ENCODE data around the gene NAB2. TPM values are rescaled to one million over a fixed set of nuclear protein-coding genes. Genes with fewer than 3 reads are reported as not detected.

NAB2 gene
- total and polyA plus RNA-seq, 2 donors (not counting 3 experiments of a cell fraction or from before 2014, with no cell fraction given), result 14.6 to 15.9 TPM

GRCh38 chr12:57097554-57097835 is 8.6 kb downstream of the NAB2 start:
- H3K36me3 ChIP-seq (ENCODE audit: control insufficient read depth in 2 of 2, extremely low read depth in 1 of 2, insufficient read depth in 2 of 2, low read length in 2 of 2), result peaks cover 4 to 43% of the 10 kb centered on the region in 2 experiments

GRCh38 chr12:57098546-57098945 is 9.6 kb downstream of the NAB2 start:
- dilution Hi-C loops (cut with MboI; ENCODE audit: extremely low pct_ligation_motif_present, low sequenced_read_pairs), result no loop called here
- intact Hi-C loops (cut with micrococcal nuclease), result no loop called here

More at GRCh38 chr12:57097554-57097835, 8.6 kb downstream of the NAB2 start:
- FAIRE-seq (no peak), DNase-seq (ENCODE audit: low read depth, low spot score) (no peak)
- Histone ChIP-seq H4K20me1 (replicated peaks; ENCODE audit: control insufficient read depth, extremely low read depth, insufficient read depth, low read length) (no peaks in the 10 kb centered on the region), H2AFZ (ENCODE audit: low read depth, low read length) (no peak overlapping the region), H3K27me3 (ENCODE audit: control insufficient read depth in 2 of 2, insufficient read depth in 2 of 2, low read length in 2 of 2) (no peaks in the 10 kb centered on the region), H3K9me3 (replicated peaks; ENCODE audit: control insufficient read depth, insufficient read depth, low read length) (no peaks in the 10 kb centered on the region), H3K4me3 (replicated peaks in 1 of 3; ENCODE audit: insufficient read depth in 1 of 3, low read depth in 1 of 3, low read length in 3 of 3) (no peak overlapping the region), H3K4me2 (ENCODE audit: insufficient read depth, low read length) (no peak overlapping the region), H3K27ac (ENCODE audit: insufficient read depth, low read depth, low read length) (no peak overlapping the region), H3K79me2 (ENCODE audit: control insufficient read depth, insufficient read depth, low read length) (no peaks in the 10 kb centered on the region), H3K4me1 (ENCODE audit: control insufficient read depth, extremely low read depth, insufficient read depth, low read length) (peaks cover 8% of the 10 kb centered on the region), H3K9ac (replicated peaks; ENCODE audit: extremely low read depth, insufficient read depth, low read length) (no peak overlapping the region), H3K9me1 (replicated peaks; ENCODE audit: control insufficient read depth, extremely low read depth, insufficient read depth, low read length) (no peaks in the 10 kb centered on the region)
- dilution Hi-C loops (cut with MboI; ENCODE audit: extremely low pct_ligation_motif_present, low sequenced_read_pairs), result no loop called here
- no TSS peak for BruUV-seq (replicated peaks)
- ChIA-PET CTCF (interaction anchor here (1.5 to 14.4 kb wide), 3 partner anchors 14 to 30 kb away, joined by 3 to 158 read pairs (median 15); partner anchors contain the start of genes LRP1 and STAT6), POLR2A (interaction anchor here (2.2 kb wide), 1 partner anchor 14 kb away, joined by 9 read pairs; the partner anchor contains the start of gene STAT6)
- TF ChIP-seq JUN (IDR thresholded peaks at IDR 0.05; ENCODE audit: borderline replicate concordance, insufficient read depth, insufficient read length, low read depth), result no peak
- TF ChIP-seq FOS (IDR thresholded peaks at IDR 0.05; ENCODE audit: borderline replicate concordance, insufficient read depth, low read length), result no peak
- no peak for TF ChIP-seq MAX (IDR thresholded peaks at IDR 0.05; ENCODE audit: insufficient read depth, insufficient read length)
- no peak for TF ChIP-seq POLR2AphosphoS5 (IDR thresholded peaks at IDR 0.05; ENCODE audit: insufficient read depth, low read depth, low read length)
- no peak for TF ChIP-seq MYC (IDR thresholded peaks at IDR 0.05; ENCODE audit: low read depth, low read length)
- TF ChIP-seq POLR2A (IDR thresholded peaks at IDR 0.05; ENCODE audit: low read depth, low read length), result no peak
- TF ChIP-seq GATA2 (IDR thresholded peaks at IDR 0.05; ENCODE audit: insufficient read depth, insufficient read length, low read depth, low read length), result no peak
- intact Hi-C loops (cut with micrococcal nuclease), result no loop called here

More at GRCh38 chr12:57098546-57098945, 9.6 kb downstream of the NAB2 start:
- no TSS peak for BruUV-seq (replicated peaks)
- POLR2A ChIA-PET, result interaction anchor here (2.2 kb wide), 1 partner anchor 13 kb away, joined by 9 read pairs; the partner anchor contains the start of gene STAT6
- Histone ChIP-seq H3K9me3 (replicated peaks; ENCODE audit: control insufficient read depth, insufficient read depth, low read length) (no peaks in the 10 kb centered on the region), H3K9me1 (replicated peaks; ENCODE audit: control insufficient read depth, extremely low read depth, insufficient read depth, low read length) (no peaks in the 10 kb centered on the region), H2AFZ (ENCODE audit: low read depth, low read length) (no peak overlapping the region), H3K27ac (ENCODE audit: insufficient read depth, low read depth, low read length) (no peak overlapping the region), H3K79me2 (ENCODE audit: control insufficient read depth, insufficient read depth, low read length) (no peaks in the 10 kb centered on the region), H3K4me3 (replicated peaks in 1 of 3; ENCODE audit: insufficient read depth in 1 of 3, low read depth in 1 of 3, low read length in 3 of 3) (no peak overlapping the region), H3K27me3 (ENCODE audit: control insufficient read depth in 2 of 2, insufficient read depth in 2 of 2, low read length in 2 of 2) (no peaks in the 10 kb centered on the region), H3K4me2 (ENCODE audit: insufficient read depth, low read length) (no peak overlapping the region), H3K36me3 (ENCODE audit: control insufficient read depth in 2 of 2, extremely low read depth in 1 of 2, insufficient read depth in 2 of 2, low read length in 2 of 2) (peaks cover 4 to 37% of the 10 kb centered on the region in 2 experiments), H3K9ac (replicated peaks; ENCODE audit: extremely low read depth, insufficient read depth, low read length) (no peak overlapping the region), H4K20me1 (replicated peaks; ENCODE audit: control insufficient read depth, extremely low read depth, insufficient read depth, low read length) (no peaks in the 10 kb centered on the region), H3K4me1 (ENCODE audit: control insufficient read depth, extremely low read depth, insufficient read depth, low read length) (peaks cover 7% of the 10 kb centered on the region)
- no peak for TF ChIP-seq CTCF (IDR thresholded peaks at IDR 0.05; ENCODE audit: extremely low read depth in 1 of 2, insufficient read depth in 1 of 2, low read depth in 1 of 2, low read length in 2 of 2)
- no peak for TF ChIP-seq EZH2 (IDR thresholded peaks at IDR 0.05; ENCODE audit: borderline replicate concordance, low read depth, low read length, severe bottlenecking)
- no peak for TF ChIP-seq MAX (IDR thresholded peaks at IDR 0.05; ENCODE audit: insufficient read depth, insufficient read length)
- no peak for TF ChIP-seq POLR2A (IDR thresholded peaks at IDR 0.05; ENCODE audit: low read depth, low read length)
- no peak for TF ChIP-seq JUN (IDR thresholded peaks at IDR 0.05; ENCODE audit: borderline replicate concordance, insufficient read depth, insufficient read length, low read depth)
- no peak for TF ChIP-seq MYC (IDR thresholded peaks at IDR 0.05; ENCODE audit: low read depth, low read length)
- TF ChIP-seq GATA2 (IDR thresholded peaks at IDR 0.05; ENCODE audit: insufficient read depth, insufficient read length, low read depth, low read length), result no peak
- TF ChIP-seq POLR2AphosphoS5 (IDR thresholded peaks at IDR 0.05; ENCODE audit: insufficient read depth, low read depth, low read length), result no peak
- no peak for TF ChIP-seq FOS (IDR thresholded peaks at IDR 0.05; ENCODE audit: borderline replicate concordance, insufficient read depth, low read length)
- CTCF ChIA-PET, result interaction anchor here (3.5 to 14.4 kb wide), 2 partner anchors 13 to 30 kb away, joined by 15 to 158 read pairs; partner anchors contain the start of gene STAT6
- FAIRE-seq (no peak), DNase-seq (ENCODE audit: low read depth, low spot score) (no peak)

All from endothelial cell of umbilical vein (primary cell).